ENCODE results near the gene ACOX2. TPM values are rescaled to one million over a fixed set of nuclear protein-coding genes. Genes with fewer than 3 reads are reported as not detected.

Gene ACOX2
- total and polyA plus RNA-seq, 10 of the 15 experiments (the other 5 are each of a cell fraction or from before 2014, with no cell fraction given) = 0.72 TPM; not detected in 9

- BruUV-seq (replicated peaks) = no TSS peak
- no peak for ATAC-seq
- Histone ChIP-seq H3K79me2 (ENCODE audit: control insufficient read depth, insufficient read depth, low read length) (no peaks in the 10 kb centered on the region), H3K36me3 (ENCODE audit: control insufficient read depth in 2 of 2, insufficient read depth in 2 of 2, low read length in 1 of 2) (no peaks in the 10 kb centered on the region), H2AFZ (ENCODE audit: control insufficient read depth, low read depth, low read length) (no peak overlapping the region), H4K20me1 (ENCODE audit: control insufficient read depth, insufficient read depth) (no peaks in the 10 kb centered on the region), H3K9me3 (replicated peaks; ENCODE audit: control insufficient read depth, insufficient read depth, low read length) (no peaks in the 10 kb centered on the region), H3K4me2 (ENCODE audit: control insufficient read depth, insufficient read depth) (no peak overlapping the region), H3K27me3 (replicated peaks in 1 of 2; ENCODE audit: control insufficient read depth in 2 of 2, insufficient read depth in 2 of 2, low read length in 1 of 2) (no peaks in the 10 kb centered on the region; a peak in 1 of 4 replicates), H3K9ac (ENCODE audit: control insufficient read depth, insufficient read depth, low read length) (no peak overlapping the region), H3K4me1 (ENCODE audit: control insufficient read depth, insufficient read depth, low read length) (no peaks in the 10 kb centered on the region), H3K27ac (ENCODE audit: control insufficient read depth, insufficient read depth) (no peak overlapping the region), H3K4me3 (no peak overlapping the region)
- CTCF ChIA-PET = interaction anchor here (0.8 to 4.5 kb wide), 3 partner anchors 94 to 348 kb away, joined by 3 to 34 read pairs (median 3); partner anchors contain the start of genes HTD2 and RPP14
- in situ Hi-C loops (cut with MboI) = loop anchor here (10.0 kb wide), 1 partner anchor 211 kb away; no protein-coding TSS in a partner anchor
- no peak for FAIRE-seq
- no peak for DNase-seq (ENCODE audit: low read depth, low spot score)
- SMC1A ChIA-PET (ENCODE audit: uncharacterized antibody, unreplicated experiment) = interaction anchor here (1.1 to 4.0 kb wide), 3 partner anchors 41 to 359 kb away, joined by 3 to 20 read pairs (median 3); partner anchors contain the start of genes HTD2 and RPP14
- POLR2A ChIA-PET = no interaction called here
- RAD21 ChIA-PET (ENCODE audit: unreplicated experiment) = interaction anchor here (0.6 kb wide), 1 partner anchor 267 kb away, joined by 3 read pairs; no protein-coding TSS in a partner anchor
- TF ChIP-seq JUND (IDR thresholded peaks at IDR 0.05; ENCODE audit: low read depth, low read length) (no peak), BMI1 (IDR thresholded peaks at IDR 0.05; ENCODE audit: borderline replicate concordance) (no peak), ASH2L (IDR thresholded peaks at IDR 0.05; ENCODE audit: borderline replicate concordance, low read depth) (no peak), TBL1XR1 (IDR thresholded peaks at IDR 0.05; ENCODE audit: low read depth, low read length) (no peak), ZNF274 (IDR thresholded peaks at IDR 0.05; ENCODE audit: insufficient read depth, insufficient read length) (no peak)
- TF ChIP-seq, protein P1, sequence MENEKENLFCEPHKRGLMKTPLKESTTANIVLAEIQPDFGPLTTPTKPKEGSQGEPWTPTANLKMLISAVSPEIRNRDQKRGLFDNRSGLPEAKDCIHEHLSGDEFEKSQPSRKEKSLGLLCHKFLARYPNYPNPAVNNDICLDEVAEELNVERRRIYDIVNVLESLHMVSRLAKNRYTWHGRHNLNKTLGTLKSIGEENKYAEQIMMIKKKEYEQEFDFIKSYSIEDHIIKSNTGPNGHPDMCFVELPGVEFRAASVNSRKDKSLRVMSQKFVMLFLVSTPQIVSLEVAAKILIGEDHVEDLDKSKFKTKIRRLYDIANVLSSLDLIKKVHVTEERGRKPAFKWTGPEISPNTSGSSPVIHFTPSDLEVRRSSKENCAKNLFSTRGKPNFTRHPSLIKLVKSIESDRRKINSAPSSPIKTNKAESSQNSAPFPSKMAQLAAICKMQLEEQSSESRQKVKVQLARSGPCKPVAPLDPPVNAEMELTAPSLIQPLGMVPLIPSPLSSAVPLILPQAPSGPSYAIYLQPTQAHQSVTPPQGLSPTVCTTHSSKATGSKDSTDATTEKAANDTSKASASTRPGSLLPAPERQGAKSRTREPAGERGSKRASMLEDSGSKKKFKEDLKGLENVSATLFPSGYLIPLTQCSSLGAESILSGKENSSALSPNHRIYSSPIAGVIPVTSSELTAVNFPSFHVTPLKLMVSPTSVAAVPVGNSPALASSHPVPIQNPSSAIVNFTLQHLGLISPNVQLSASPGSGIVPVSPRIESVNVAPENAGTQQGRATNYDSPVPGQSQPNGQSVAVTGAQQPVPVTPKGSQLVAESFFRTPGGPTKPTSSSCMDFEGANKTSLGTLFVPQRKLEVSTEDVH (IDR thresholded peaks at IDR 0.05; ENCODE audit: low read depth, partially characterized antibody) = no peak
- TF ChIP-seq, protein P2, sequence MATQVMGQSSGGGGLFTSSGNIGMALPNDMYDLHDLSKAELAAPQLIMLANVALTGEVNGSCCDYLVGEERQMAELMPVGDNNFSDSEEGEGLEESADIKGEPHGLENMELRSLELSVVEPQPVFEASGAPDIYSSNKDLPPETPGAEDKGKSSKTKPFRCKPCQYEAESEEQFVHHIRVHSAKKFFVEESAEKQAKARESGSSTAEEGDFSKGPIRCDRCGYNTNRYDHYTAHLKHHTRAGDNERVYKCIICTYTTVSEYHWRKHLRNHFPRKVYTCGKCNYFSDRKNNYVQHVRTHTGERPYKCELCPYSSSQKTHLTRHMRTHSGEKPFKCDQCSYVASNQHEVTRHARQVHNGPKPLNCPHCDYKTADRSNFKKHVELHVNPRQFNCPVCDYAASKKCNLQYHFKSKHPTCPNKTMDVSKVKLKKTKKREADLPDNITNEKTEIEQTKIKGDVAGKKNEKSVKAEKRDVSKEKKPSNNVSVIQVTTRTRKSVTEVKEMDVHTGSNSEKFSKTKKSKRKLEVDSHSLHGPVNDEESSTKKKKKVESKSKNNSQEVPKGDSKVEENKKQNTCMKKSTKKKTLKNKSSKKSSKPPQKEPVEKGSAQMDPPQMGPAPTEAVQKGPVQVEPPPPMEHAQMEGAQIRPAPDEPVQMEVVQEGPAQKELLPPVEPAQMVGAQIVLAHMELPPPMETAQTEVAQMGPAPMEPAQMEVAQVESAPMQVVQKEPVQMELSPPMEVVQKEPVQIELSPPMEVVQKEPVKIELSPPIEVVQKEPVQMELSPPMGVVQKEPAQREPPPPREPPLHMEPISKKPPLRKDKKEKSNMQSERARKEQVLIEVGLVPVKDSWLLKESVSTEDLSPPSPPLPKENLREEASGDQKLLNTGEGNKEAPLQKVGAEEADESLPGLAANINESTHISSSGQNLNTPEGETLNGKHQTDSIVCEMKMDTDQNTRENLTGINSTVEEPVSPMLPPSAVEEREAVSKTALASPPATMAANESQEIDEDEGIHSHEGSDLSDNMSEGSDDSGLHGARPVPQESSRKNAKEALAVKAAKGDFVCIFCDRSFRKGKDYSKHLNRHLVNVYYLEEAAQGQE (IDR thresholded peaks at IDR 0.05; ENCODE audit: low read depth, low read length) = no peak
- intact Hi-C loops (cut with micrococcal nuclease; ENCODE audit: unreplicated experiment) = no loop called here
- 60% methylated on average over 1 of the region's 2 CpGs for WGBS (ENCODE audit: insufficient coverage, insufficient replicate concordance, low lambda C conversion rate, missing lambda C conversion rate)
These were observed 1.2 kb downstream of the ACOX2 start for GRCh38 chr3:58535531-58536500.
